GM21619 (cell line): Measurements from ENCODE around the gene MAPK8IP1.
A peak's percentile ranks its signal among the peaks of the same experiment; 100 is the strongest.
"Not testable (repeated sequence)": the region's sequence is repeated elsewhere in the genome, so short reads cannot be mapped to it uniquely, and the experiment has no call there.

Experiments used
- ATAC-seq: cut with Tn5 transposase; IDR thresholded peaks from one replicate; pipeline ENCODE4 v1.9.1; 2021; ENCODE audit not compliant: unreplicated experiment

Gene MAPK8IP1

GRCh38 chr11:45885274-45885920, at the start of gene MAPK8IP1:
TSS of gene MAPK8IP1 (plus strand) at chr11:45885651. CDS start at chr11:45885821, 170 bp downstream.
- no peak for ATAC-seq

GRCh38 chr11:45839204-45839603, 46.2 kb upstream of the MAPK8IP1 start:
- ATAC-seq, result no peak

DNA sequence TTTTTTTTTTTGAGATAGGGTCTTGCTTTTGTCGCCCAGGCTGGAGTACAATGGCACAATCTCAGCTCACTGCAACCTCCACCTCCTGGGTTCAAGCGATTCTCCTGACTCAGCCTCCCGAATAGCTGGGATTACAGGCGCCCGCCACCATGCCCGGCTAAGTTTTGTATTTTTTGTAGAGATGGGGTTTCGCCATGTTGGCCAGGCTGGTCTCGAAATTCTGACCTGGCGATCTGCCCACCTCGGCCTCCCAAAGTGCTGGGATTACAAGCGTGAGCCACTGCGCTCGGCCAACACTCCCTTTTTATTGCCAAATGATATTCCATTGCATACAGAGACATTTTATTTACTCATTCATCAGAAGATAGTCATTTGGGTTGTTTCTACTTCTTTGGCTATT, 45.2 kb upstream of the MAPK8IP1 start:
- not testable (repeated sequence) for ATAC-seq

- ATAC-seq, result no peak
These were observed 42.1 kb upstream of the MAPK8IP1 start for GRCh38 chr11:45843158-45843924.

- no peak for ATAC-seq
These were observed 40.5 kb upstream of the MAPK8IP1 start for GRCh38 chr11:45844822-45845578.

DNA sequence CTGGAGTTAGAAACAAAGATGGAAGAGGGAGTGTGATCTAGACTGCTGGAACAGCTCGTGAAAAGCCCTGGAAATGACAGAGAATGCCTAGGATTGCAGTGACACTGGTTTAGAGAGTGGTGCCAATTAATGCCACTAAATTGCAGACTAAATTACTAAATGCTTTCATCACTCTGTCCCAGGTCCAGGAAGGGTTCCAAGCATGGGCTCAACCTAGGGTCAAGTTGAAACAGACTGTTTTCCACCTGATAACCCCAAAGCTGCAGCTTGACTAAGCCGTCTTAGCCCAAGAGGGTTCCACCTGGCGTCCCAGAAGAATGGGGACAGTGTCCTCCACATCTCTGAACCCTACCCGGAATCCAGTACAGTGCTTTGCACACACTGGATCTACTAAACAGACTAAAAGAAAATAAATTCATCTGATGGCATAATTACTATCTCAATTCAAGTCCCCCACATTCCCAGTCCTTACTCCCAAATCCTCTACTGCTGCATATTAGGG, 39.2 kb upstream of the MAPK8IP1 start:
- no peak for ATAC-seq

- peak; percentile 83 for ATAC-seq
These were observed 38.2 kb upstream of the MAPK8IP1 start, which contains the start of gene CRY2 for GRCh38 chr11:45846974-45847910. TSS of gene CRY2 (plus strand) at chr11:45847475. CDS start at chr11:45847491, 16 bp downstream.

DNA sequence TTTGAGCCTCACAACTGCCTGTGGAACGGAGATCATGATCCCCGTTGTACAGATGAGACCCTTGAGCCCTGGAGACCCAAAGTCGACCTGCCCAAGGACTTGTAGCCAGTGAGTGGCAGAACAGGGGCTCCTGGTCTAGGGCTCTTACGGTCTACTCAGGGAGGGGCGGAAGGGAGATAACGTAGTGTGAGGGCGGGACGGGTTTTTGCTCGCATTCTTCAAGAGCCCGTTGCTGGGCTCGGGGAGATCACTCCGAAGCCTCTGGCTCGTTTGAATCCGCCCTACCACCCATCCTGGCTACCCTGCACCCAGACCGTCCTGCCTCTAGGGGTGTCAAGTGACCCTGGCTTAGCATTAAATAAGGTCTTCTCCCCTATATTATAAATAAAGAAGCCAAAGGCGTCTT, 37.5 kb upstream of the MAPK8IP1 start:
- peak; percentile 6 for ATAC-seq

DNA sequence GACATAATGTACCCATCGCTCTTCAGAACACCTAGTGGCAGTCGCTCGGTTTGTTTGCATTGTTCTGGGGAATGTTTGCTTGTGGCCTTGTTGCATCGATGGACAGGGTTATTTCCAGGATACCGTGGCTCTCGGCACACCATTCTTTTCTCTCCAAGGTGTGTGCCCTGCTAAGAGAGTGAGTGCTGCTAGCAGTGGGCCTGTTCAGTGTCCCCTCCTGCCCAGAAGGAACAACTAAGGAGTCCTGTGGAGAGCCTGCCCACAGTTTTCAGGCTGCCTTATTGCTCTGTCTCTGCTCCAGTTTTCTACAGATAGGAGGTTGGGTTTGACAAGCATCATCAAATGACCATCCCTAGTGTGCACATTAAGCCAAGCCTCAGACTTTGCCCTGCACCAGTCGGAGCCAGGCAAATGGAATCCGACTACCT, 36.8 kb upstream of the MAPK8IP1 start:
- ATAC-seq, result no peak

DNA sequence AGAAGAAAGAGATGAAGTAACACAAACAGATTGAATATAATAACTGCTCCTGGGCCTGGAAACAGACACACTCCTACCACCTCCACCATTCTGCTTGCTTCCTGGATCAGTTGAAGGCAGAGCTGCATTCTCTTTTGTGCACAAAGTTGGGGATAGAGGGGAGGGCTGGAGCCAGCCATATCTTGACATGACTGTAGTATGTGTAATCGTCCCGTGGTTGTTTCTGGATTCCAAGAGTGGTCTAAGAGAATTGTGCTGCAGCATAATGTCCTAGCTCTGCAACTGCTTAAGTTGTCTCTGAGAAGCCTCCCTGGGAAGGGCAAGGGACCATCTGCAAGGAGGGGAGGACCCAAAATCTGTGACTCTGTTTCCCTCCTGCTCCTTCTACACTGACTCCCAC, 35.0 kb upstream of the MAPK8IP1 start:
- ATAC-seq, result no peak

- no peak for ATAC-seq
These were observed 34.2 kb upstream of the MAPK8IP1 start for GRCh38 chr11:45851228-45851627.

GRCh38 chr11:45852018-45852711, 33.3 kb upstream of the MAPK8IP1 start:
- ATAC-seq, result peak; percentile 14

DNA sequence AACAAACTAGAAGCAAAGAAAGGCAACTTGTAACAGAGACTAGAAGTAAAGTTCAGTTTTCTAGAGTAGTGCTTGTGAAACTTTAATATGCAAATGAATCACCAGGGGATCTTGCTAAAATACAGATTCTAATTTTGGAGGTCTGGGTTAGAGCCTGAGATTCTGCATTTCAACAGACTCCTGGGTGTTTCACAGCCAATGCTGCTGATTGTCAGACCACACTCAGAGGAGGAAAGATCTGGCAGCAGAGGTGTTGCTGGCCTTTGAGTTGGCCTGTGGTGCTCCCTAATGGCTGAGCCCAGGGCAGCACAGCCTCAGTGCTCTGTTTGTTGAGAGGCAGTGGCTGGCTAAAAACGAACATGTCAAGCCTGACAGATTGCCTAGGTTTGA, 32.7 kb upstream of the MAPK8IP1 start:
- ATAC-seq, result peak; percentile 57

GRCh38 chr11:45853332-45854219, 31.9 kb upstream of the MAPK8IP1 start:
- no peak for ATAC-seq

DNA sequence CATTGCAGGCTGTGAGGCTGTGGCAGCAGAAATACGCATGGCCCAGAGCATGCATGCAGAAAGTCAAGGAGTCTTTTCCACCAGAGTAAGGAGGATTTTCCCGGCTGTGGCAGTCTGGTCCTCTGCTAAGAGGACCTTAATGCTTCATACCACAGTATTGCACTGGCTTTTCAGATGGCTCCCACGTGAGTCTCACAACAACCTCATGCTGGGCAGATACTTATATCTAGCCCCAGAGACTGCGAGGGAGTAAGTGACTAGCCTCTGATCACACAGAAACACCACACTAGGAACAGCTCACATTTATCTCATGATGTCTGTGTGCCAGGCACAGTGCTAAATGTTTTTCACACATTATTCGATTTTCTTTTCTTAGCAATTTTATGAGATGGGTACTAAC, 30.1 kb upstream of the MAPK8IP1 start:
- ATAC-seq, result no peak

DNA sequence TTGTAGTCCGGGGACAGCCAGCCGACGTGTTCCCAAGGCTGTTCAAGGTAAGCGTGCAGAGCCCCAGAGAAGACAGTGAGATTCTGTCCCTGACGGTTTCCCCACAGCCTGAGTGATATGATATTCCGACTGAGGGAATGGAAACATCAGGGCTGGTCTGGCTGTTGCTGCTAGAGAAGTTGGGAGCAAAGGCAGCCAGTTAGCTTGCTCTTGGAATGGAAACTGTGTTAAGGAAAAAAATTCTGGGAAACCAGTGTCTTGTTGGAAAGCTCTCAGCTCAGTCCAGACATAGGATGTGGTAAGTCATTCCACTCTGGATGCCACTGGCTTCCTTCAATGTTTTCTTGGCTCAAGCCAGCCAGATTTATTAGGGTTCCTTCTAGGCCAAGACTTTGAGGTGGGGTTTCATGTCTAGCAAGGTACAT, 29.4 kb upstream of the MAPK8IP1 start:
- no peak for ATAC-seq

DNA sequence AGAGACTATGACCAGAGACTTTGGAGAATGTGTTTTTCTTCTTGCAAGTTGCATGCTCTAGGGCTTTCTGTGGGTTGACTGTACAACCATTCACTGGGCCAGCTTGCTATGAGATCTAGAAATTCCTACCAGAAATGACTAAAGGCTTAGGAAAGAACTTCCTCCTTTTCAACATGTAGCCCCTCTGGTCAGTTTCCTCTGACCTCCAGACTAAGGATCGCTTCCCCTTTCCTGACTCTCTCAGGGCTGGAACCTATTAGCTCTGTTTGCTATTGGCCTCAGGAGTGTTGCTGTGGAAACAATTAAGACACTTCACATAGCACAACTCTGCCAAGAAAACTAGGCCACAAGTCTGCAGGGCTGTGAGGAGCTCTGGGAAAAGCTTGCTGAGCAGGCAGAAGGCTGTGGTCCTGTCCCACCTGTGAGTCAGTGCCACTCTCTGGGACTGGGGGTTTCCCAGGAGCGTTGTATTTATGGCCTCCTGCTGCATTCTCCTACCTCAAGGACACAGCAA, 27.4 kb upstream of the MAPK8IP1 start:
- no peak for ATAC-seq

DNA sequence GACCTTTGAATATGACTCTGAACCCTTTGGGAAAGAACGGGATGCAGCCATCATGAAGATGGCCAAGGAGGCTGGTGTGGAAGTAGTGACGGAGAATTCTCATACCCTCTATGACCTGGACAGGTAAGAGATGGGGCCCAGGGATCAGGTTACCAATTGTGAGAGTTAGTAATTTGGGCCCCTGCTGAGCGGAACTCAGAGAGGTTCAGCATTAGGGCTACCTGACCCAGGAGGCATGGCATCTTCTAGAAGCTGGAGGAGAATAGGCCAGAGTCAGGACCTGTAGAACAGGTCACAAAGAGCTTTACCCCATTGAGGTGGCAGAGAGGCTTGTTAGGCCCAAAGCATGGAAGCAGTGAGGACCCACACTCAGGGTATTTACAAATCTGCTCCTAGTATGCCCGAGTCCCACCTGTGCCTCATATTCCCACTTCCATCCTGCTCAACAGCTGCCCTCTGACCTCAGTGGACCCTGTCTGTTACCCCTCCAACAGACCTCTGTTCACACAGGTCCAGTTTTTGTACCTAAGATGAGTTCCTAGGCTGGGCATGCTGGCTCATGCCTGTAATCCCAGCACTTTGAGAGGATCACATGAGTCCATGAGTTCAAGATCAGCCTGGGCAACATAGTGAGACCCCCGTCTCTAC, 26.6 kb upstream of the MAPK8IP1 start:
- ATAC-seq, result no peak
